Lung (tissue), 12 donors: ENCODE measurements around the gene BRCC3. TPM values are rescaled to one million over a fixed set of nuclear protein-coding genes. Genes with fewer than 3 reads are reported as not detected.

Experiments
- ATAC-seq: fragments of 200-7000 bp; cut with Tn5 transposase; one replicate; pipeline ENCODE4 v1.9.1; 2020; ENCODE audit warnings: moderate number of reproducible peaks; ENCODE audit not compliant: insufficient read depth, low FRiP score
- DNase-seq, 3 donors: peaks; one replicate each; pipeline ENCODE4 v3.0.0-alpha.2; 2013 to 2017
- H3K27ac ChIP-seq, 2 donors: one replicate each; pipeline ENCODE4 v1.5.1; 2013; ENCODE audit warnings: mild to moderate bottlenecking in 2 of 2, moderate library complexity in 2 of 2, control low read depth in 1 of 2, inconsistent platforms in 1 of 2, low read depth in 1 of 2, low read length in 1 of 2
- H3K27me3 ChIP-seq, 3 donors: one replicate each; pipeline ENCODE4 v1.5.1; 2013; ENCODE audit warnings: low read length in 2 of 3; ENCODE audit not compliant: control insufficient read depth in 3 of 3, insufficient read depth in 3 of 3
- H3K36me3 ChIP-seq, 4 donors: one replicate each; pipeline ENCODE4 v1.5.1; 2013; ENCODE audit warnings: low read length in 4 of 4, mild to moderate bottlenecking in 1 of 4, moderate library complexity in 1 of 4; ENCODE audit not compliant: control insufficient read depth in 4 of 4, insufficient read depth in 4 of 4
- H3K4me1 ChIP-seq, 5 donors: one replicate each; pipeline ENCODE4 v1.5.1; 2013; ENCODE audit warnings: low read length in 5 of 5, mild to moderate bottlenecking in 2 of 5, moderate library complexity in 1 of 5; ENCODE audit not compliant: control insufficient read depth in 5 of 5, insufficient read depth in 5 of 5
- H3K4me3 ChIP-seq: one replicate; pipeline ENCODE4 v1.5.1; 2013; ENCODE audit warnings: mild to moderate bottlenecking, control low read depth, moderate library complexity
- H3K9ac ChIP-seq, 2 donors: one replicate each; pipeline ENCODE4 v1.5.1; 2013; ENCODE audit warnings: low read length in 2 of 2, control low read depth in 1 of 2; ENCODE audit not compliant: insufficient read depth in 1 of 2
- H3K9me3 ChIP-seq, 4 donors: one replicate each; pipeline ENCODE4 v1.5.1; 2013; ENCODE audit warnings: low read length in 3 of 4, mild to moderate bottlenecking in 1 of 4, moderate library complexity in 1 of 4; ENCODE audit not compliant: control insufficient read depth in 4 of 4, insufficient read depth in 3 of 4
- WGBS, 2 donors: extraction: QIAGEN DNeasy Blood & Tissue Kit; methylation state at CpG; one replicate each; pipeline ENCODE4 v1.1.7; 2013; 5-methylcytosine and 5-hydroxymethylcytosine counted together
- polyA plus RNA-seq, 2 donors: library from polyadenylated mRNA; stranded (reverse); fragments of 200-250 nt; gene quantifications; one replicate each; pipeline ENCODE4 v1.2.1, GENCODE V29; 2013
- total RNA-seq, 2 donors: library from RNA; depleted of rRNA in 1 of 2; stranded (reverse); fragments of >200 nt in 1 of 2; gene quantifications; one replicate each; pipeline ENCODE4 v1.2.1, GENCODE V29; 2014 to 2021
- TF ChIP-seq, protein P1 (sequence below): IDR thresholded peaks from 2 replicates; pipeline ENCODE4 v1.5.1; 2012; ENCODE audit warnings: mild to moderate bottlenecking; ENCODE audit errors: control extremely low read depth, extremely low read depth
- donor health status: control.
- donor health status: control.
- donor health status: Bipolar disorder and iron deficiency.
- donor health status: healthy.
- donor health status: DM: yes; HTN: yes; CAD: no.

The BRCC3 gene
- total and polyA plus RNA-seq, 4 donors = 7.9 to 17.9 (median 13.4) TPM

DNA sequence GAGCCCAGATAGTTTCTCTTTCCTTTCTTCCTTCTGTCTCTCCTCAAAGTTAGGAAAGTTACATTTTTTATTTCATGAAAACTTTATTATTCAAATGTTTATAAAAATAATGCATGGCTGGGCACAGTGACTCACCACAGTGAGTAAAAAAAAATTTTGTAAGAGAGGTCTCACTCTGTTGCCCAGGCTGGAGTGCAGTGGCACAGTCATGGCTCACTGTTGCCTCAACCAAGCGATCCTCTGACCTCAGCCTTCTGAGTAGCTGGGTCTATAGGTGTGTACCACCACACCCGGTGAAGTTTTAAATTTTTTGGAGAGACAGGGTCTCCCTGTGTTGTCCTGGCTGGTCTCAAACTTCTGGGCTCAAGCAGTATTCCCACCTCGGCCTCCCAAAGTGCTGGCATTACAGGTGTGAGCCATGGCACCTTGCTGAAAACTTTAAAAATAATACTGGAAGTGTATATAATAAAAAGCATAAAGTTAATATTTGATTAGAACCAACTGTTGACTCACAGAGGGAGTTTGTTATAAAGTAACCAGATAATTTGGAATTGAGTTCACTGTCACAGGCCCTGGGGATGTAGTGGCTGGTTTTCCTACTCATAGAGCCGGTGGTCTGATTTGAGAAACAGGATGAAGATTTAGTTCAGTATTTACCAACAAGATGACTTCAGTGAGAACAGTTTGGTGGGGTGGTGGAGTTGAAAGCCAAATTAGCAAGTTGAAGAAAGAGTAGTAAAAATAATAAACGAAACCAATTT, 18.4 kb upstream of the BRCC3 start:
- 73 to 89% methylated on average over 5 of the region's 5 CpGs for WGBS, 2 donors
- DNase-seq (no peak), ATAC-seq (no peak)
- Histone ChIP-seq H3K27me3 (no peaks in the 10 kb centered on the region), H3K9me3 (no peaks in the 10 kb centered on the region), H3K9ac (no peak overlapping the region), H3K4me3 (no peak overlapping the region), H3K27ac (no peak overlapping the region), H3K4me1 (peaks cover 0 to 7% (median 0%) of the 10 kb centered on the region in 5 donors), H3K36me3 (peaks cover 0 to 12% (median 0%) of the 10 kb centered on the region in 4 donors)
- TF ChIP-seq, protein P1, sequence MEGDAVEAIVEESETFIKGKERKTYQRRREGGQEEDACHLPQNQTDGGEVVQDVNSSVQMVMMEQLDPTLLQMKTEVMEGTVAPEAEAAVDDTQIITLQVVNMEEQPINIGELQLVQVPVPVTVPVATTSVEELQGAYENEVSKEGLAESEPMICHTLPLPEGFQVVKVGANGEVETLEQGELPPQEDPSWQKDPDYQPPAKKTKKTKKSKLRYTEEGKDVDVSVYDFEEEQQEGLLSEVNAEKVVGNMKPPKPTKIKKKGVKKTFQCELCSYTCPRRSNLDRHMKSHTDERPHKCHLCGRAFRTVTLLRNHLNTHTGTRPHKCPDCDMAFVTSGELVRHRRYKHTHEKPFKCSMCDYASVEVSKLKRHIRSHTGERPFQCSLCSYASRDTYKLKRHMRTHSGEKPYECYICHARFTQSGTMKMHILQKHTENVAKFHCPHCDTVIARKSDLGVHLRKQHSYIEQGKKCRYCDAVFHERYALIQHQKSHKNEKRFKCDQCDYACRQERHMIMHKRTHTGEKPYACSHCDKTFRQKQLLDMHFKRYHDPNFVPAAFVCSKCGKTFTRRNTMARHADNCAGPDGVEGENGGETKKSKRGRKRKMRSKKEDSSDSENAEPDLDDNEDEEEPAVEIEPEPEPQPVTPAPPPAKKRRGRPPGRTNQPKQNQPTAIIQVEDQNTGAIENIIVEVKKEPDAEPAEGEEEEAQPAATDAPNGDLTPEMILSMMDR = no peak

DNA sequence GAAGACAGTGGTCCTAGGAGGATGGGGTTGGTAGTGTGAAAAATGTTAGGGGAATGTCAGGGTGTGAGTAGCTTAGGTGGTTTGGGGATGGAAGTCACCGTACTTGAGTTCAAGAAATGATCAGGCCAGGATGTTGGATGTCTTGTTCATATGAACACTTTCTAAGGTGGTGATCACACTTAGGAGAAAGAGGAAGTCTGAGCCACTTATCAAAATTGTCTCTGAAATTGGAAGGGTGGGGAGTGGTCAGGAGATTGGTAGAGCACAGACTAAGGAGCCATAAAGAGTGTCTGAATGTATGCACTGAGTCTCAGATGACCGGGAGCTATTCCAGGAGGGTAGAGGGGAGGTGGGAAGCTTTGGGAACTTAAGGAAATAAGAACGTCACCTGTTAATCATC, 17.7 kb upstream of the BRCC3 start:
- Histone ChIP-seq H3K9ac (no peak overlapping the region), H3K36me3 (peaks cover 0 to 12% (median 0%) of the 10 kb centered on the region in 4 donors), H3K27me3 (no peaks in the 10 kb centered on the region), H3K9me3 (no peaks in the 10 kb centered on the region), H3K27ac (no peak overlapping the region), H3K4me3 (no peak overlapping the region), H3K4me1 (peaks cover 0 to 7% (median 0%) of the 10 kb centered on the region in 5 donors)
- WGBS, 2 donors = 72 to 91% methylated on average over 3 of the region's 3 CpGs
- TF ChIP-seq, protein P1 = no peak
- ATAC-seq (no peak), DNase-seq (no peak)

DNA sequence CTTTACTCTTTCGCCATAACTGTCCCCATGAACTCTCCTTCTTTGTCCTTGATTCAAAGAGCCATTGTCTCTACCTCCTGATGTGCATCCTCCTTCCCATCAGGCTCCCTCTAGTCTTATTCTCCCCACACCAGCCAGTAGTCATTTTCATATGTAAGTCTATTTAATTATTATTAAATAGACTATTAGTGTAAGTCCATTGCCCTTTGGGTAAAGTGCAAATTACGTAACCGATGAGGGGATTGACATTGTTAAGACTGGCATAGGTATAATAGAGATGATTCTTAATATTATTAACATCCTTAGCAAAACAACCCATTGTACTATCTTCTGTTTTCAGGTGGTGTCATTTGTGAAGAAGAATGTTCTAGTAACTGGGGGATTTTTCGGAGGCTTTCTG, 17.1 kb upstream of the BRCC3 start:
- TF ChIP-seq, protein P1 = no peak
- H3K36me3 ChIP-seq = peaks cover 0 to 12% (median 0%) of the 10 kb centered on the region in 4 donors
- 89 to 95% methylated on average over 4 of the region's 4 CpGs for WGBS, 2 donors

More for the DNA sequence above, 17.1 kb upstream of the BRCC3 start:
- Histone ChIP-seq H3K27ac (no peak overlapping the region), H3K9me3 (no peaks in the 10 kb centered on the region), H3K9ac (no peak overlapping the region), H3K4me3 (no peak overlapping the region), H3K4me1 (peaks cover 0 to 6% (median 0%) of the 10 kb centered on the region in 5 donors), H3K27me3 (no peaks in the 10 kb centered on the region)
- ATAC-seq = no peak
- DNase-seq = no peak
